ENCODE data around the gene LUM.
"Not testable (repeated sequence)": the region's sequence is repeated elsewhere in the genome, so short reads cannot be mapped to it uniquely, and the experiment has no call there.

Gene LUM

GRCh38 chr12:91109581-91110310, 1.5 kb downstream of the LUM start:
- no peak for DNase-seq

DNA sequence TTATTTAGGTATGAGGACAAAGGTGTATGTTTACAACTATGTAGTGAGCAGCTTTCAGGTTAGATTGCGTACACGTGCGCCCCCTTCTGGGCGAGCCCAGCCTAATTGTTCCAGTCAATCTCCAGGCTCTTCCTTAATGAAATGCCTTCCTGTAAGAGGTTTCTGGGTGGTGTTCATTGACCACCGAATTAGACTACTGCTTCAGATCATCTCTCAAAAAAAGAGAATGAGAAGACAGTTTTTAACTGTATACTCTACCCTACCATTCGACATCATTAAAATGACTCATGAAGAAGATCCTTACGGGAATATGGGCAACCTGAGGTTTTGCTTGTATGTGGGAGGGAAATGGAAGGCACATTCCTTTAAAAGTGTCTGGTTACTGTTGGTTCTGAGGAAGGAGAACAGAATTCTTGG, 2.1 kb downstream of the LUM start:
- DNase-seq = no peak

DNA sequence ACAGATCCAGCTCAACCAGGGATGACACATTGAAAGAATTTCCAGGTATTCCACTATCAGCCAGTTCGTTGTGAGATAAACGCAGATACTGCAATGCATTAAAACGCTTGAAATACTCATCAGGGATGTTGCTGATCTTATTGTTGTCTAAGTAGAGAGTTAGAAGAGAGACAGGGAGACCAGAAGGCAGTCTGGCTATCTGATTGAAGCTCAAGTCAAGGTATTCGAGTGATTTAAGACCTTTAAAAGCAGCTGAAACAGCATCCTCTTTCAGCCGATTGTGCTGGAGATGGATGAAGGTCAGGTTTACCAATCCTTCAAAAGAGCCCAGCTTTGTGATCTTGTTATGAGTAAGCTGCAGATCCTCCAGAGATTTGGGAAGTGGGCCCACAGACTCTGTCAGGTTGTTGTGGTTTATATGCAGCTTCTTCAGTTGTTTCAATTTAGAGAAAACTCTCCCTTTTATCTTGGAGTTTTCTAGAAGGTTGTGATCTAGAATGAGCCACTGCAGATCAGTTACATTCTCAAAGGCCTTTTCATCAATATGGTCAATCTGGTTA, 3.0 kb downstream of the LUM start:
- no peak for DNase-seq

DNA sequence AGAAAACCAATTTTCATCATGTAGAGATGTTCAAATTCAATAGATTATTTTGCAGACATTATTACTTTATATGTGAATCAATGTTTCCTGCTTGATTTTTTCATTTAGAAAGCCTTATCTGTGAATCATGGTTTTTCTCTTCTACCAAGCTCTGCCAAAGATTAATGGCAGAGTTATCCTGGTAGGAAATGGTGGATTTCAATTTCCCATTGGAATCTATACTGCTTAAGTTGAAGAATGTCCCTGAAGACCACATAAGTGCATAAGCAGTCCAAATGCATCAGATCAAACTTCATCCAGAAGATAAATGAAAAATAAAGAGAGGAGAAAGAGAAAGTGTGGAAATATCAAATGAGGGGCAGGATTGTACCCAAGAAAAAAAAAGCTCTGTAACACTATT, 5.0 kb downstream of the LUM start:
- DNase-seq = no peak

- DNase-seq = no peak
These were observed 5.5 kb downstream of the LUM start for GRCh38 chr12:91105807-91106206.

- no peak for DNase-seq
These were observed 6.4 kb downstream of the LUM start for GRCh38 chr12:91104812-91105466.

GRCh38 chr12:91103624-91104023, 7.7 kb downstream of the LUM start:
- no peak for DNase-seq

GRCh38 chr12:91103101-91103500, 8.2 kb downstream of the LUM start:
- no peak for DNase-seq

DNA sequence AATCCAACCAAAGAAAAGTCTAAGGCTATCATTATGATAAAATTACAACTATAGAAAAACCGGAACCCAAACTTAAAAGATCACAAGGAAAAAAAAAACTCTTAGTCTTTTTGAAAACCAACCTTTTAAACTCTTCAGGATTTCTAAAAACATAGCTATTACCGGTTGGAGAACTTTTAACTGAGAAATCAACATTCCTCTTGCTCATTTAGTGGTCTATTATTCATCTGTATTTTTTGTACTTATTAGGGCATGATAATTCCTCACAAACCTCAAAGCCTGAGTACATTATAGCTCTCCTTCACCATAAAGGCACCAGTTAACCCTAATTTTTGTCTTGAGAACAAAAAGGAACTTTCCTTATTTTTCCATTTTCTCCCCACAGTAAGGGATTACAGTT, 10.4 kb downstream of the LUM start:
- DNase-seq = no peak

- no peak for DNase-seq
These were observed 11.5 kb downstream of the LUM start for GRCh38 chr12:91099836-91100235.

- no peak for DNase-seq
These were observed 12.0 kb downstream of the LUM start for GRCh38 chr12:91099341-91099740.

- DNase-seq = no peak
These were observed 12.4 kb downstream of the LUM start for GRCh38 chr12:91098941-91099340.

GRCh38 chr12:91098461-91098860, 12.8 kb downstream of the LUM start:
- no peak for DNase-seq

DNA sequence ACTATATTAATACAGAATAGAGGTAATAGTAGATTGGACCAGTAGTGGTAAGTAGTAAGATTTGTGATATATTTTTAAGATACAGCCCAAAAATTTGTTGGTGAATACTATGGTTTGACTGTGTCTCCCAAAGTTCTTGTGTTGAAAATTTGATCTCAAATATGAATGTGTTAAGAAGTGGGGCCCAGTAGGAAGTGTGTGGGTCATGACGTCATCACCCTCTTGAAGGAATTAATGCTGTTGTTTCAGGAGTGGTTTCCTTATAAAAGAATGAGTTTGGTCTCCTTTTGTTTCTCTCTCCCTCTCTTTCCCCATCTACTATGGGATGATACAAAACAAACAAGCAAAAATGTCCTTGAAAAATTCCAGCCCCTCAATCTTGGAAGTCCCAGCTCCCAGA, 16.3 kb downstream of the LUM start:
- DNase-seq = no peak

GRCh38 chr12:91094032-91094662, 17.1 kb downstream of the LUM start:
- no peak for DNase-seq

- no peak for DNase-seq
These were observed 18.0 kb downstream of the LUM start for GRCh38 chr12:91093341-91093740.

DNA sequence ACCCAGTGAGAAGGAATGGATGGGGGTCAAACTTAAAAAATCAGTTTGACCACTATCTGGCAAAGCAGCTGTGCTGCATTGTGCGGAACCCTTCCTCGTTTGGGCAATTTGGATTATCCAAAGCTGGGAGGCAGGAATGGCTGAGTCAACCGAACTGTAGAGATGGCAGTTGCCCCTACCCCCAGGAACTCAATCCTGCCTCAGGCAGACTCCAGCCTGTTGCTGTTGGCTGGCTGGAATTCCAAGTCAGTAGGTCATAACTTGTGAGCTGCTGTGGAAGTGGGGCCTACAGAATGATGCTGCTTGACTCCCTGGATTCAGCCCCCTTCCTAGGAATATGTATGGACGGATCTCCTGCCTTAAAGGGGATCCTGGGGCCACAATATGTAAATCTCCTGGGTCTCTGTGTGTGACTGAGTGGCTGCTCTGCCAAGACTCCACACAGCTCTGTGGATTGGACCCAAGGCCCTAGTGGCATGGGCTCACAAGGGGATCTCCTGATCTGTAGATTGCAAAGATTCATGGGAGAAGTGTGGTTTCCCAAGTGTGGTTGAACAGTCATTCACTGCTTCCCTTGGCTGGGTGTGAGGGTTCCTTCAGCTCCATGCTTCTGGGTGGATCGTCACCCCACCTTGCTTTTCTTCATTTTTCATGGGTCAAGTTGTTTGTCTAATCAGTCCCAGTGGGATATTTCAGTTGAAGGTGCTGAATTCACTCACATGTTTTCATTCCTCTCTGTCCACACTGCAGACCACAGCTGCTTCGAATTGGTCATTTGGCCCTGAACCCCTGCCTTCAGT, 19.2 kb downstream of the LUM start:
- DNase-seq = no peak

DNA sequence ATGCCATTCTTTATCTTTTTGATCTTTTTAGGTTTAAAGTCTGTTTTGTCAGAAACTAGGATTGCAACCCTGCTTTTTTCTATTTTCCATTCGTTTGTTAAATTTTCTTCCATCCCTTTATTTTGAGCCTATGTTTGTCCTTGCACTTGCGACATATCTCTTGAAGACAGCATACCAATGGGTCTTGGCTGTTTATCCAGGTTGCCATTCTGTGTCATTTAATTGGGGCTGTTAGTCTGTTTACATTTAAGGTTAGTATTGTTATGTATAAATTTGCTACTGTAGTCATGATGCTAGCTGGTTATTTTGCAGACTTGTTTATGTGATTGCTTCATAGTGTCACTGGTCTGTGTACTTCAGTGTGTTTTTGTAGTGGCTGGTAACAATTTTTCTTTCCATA, 21.3 kb downstream of the LUM start:
- not testable (repeated sequence) for DNase-seq

DNA sequence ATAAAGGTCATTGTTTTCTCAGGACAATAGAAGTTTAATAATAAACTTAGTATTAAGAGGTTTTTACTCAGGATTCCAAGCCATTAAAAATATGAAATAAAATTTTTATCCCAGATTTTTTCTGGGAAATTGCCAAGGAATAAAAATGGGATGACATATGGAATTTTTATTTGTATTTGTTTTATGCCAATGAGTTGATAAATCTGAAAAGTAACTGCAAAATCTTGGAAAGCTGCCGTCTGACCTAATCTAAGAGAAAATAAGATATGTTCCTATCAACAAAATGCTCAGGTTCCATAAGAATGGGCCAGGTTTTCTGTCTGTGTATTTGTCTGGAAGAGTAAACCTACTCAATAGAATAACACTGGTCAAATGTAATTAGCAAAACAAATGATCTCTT, 31.3 kb downstream of the LUM start:
- no peak for DNase-seq

DNA sequence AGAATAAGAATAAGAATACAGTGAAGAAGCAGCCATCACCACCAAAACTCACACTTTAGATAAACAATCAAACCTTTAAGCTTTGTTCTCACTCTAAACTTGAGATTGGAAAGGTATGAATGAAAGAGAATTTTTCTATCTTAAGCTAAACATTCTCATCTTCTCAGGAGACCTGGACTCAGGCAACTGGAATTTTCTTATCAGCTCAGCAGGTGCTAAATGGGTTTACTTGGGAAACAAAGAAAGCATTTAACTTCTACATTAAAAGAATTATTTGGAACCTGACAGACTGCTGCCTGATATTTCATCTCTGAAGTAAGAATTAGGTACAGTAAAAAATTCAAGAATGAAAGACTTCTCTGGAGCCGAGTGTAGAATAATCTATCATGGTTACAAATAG, 32.8 kb downstream of the LUM start:
- DNase-seq = no peak

GRCh38 chr12:91077228-91077954, 33.9 kb downstream of the LUM start:
- no peak for DNase-seq

GRCh38 chr12:91074851-91075250, 36.4 kb downstream of the LUM start:
- DNase-seq = no peak
